HG02970 (cell line): ENCODE results near the gene CXCR6.
A peak's percentile ranks its signal among the peaks of the same experiment; 100 is the strongest.

Experiments used
- ATAC-seq: cut with Tn5 transposase; IDR thresholded peaks from one replicate; pipeline ENCODE4 v1.9.1; 2021; ENCODE audit warnings: mild to moderate bottlenecking, moderate library complexity, moderate number of reproducible peaks; ENCODE audit not compliant: unreplicated experiment, low FRiP score

CXCR6 gene

GRCh38 chr3:45943207-45943846 is at the start of gene CXCR6:
Gene CXCR6, plus strand, starts transcription at chr3:45943464. Its CDS starts 3,018 bp downstream, at chr3:45946482.
- no peak for ATAC-seq

- no peak for ATAC-seq
These were observed 49.2 kb upstream of the CXCR6 start for GRCh38 chr3:45894015-45894414.

- no peak for ATAC-seq
These were observed 47.4 kb upstream of the CXCR6 start for GRCh38 chr3:45895686-45896468.

- ATAC-seq: no peak
These were observed 46.3 kb upstream of the CXCR6 start for GRCh38 chr3:45896956-45897355.

- no peak for ATAC-seq
These were observed 38.3 kb upstream of the CXCR6 start for GRCh38 chr3:45904931-45905330.

- no peak for ATAC-seq
These were observed 37.5 kb upstream of the CXCR6 start for GRCh38 chr3:45905755-45906154.

GRCh38 chr3:45906681-45907407 is 36.4 kb upstream of the CXCR6 start:
- ATAC-seq: no peak

GRCh38 chr3:45907769-45908705 is 35.2 kb upstream of the CXCR6 start:
- no peak for ATAC-seq

GRCh38 chr3:45908761-45909160 is 34.5 kb upstream of the CXCR6 start:
- ATAC-seq: no peak

- no peak for ATAC-seq
These were observed 33.7 kb upstream of the CXCR6 start for GRCh38 chr3:45909542-45909941.

- ATAC-seq: no peak
These were observed 32.4 kb upstream of the CXCR6 start for GRCh38 chr3:45910892-45911291.

GRCh38 chr3:45911511-45912226 is 31.6 kb upstream of the CXCR6 start:
- ATAC-seq: no peak

GRCh38 chr3:45912435-45912834 is 30.8 kb upstream of the CXCR6 start:
- no peak for ATAC-seq

- no peak for ATAC-seq
These were observed 28.8 kb upstream of the CXCR6 start for GRCh38 chr3:45914362-45915058.

- no peak for ATAC-seq
These were observed 28.2 kb upstream of the CXCR6 start for GRCh38 chr3:45915059-45915439.

GRCh38 chr3:45915518-45916231 is 27.6 kb upstream of the CXCR6 start:
- peak; percentile 83 for ATAC-seq

- ATAC-seq: no peak
These were observed 25.9 kb upstream of the CXCR6 start for GRCh38 chr3:45917146-45917898.
